ENCODE results near the gene RBM20.

- no peak for TF ChIP-seq CTCF (IDR thresholded peaks at IDR 0.05)
- TF ChIP-seq POLR2AphosphoS5 (IDR thresholded peaks at IDR 0.05): no peak
Measured at GRCh38 chr10:110628161-110628560, 16.0 kb upstream of the RBM20 start.

All from breast epithelium (tissue), 3 donors.